GM19328 (cell line): ENCODE measurements around the gene SND1.

ENCODE experiments used
- ATAC-seq: cut with Tn5 transposase; IDR thresholded peaks from one replicate; pipeline ENCODE4 v1.9.1; 2021; ENCODE audit warnings: mild to moderate bottlenecking, moderate library complexity; ENCODE audit not compliant: unreplicated experiment

SND1 gene

GRCh38 chr7:127920787-127921438 is 268.9 kb downstream of the SND1 start:
- ATAC-seq = no peak

GRCh38 chr7:127922656-127923055 is 270.7 kb downstream of the SND1 start:
- ATAC-seq = no peak

GRCh38 chr7:127924874-127925273 is 272.9 kb downstream of the SND1 start:
- ATAC-seq = no peak

GRCh38 chr7:127927348-127927696 is 275.3 kb downstream of the SND1 start:
- ATAC-seq = no peak

GRCh38 chr7:127928222-127928621 is 276.2 kb downstream of the SND1 start:
- ATAC-seq = no peak

GRCh38 chr7:127928852-127929251 is 276.9 kb downstream of the SND1 start:
- no peak for ATAC-seq

- ATAC-seq = peak; percentile 43
Measured at GRCh38 chr7:127930341-127931328, 278.6 kb downstream of the SND1 start.

- no peak for ATAC-seq
Measured at GRCh38 chr7:127932076-127932475, 280.1 kb downstream of the SND1 start.

- ATAC-seq = no peak
Measured at GRCh38 chr7:127932496-127932895, 280.5 kb downstream of the SND1 start.

GRCh38 chr7:127933146-127933545 is 281.2 kb downstream of the SND1 start:
- ATAC-seq = no peak

GRCh38 chr7:127934711-127935110 is 282.7 kb downstream of the SND1 start:
- no peak for ATAC-seq

GRCh38 chr7:127935847-127936376 is 283.9 kb downstream of the SND1 start:
- no peak for ATAC-seq

- ATAC-seq = no peak
Measured at GRCh38 chr7:127937066-127937680, 285.2 kb downstream of the SND1 start.

- no peak for ATAC-seq
Measured at GRCh38 chr7:127938588-127938987, 286.6 kb downstream of the SND1 start.

GRCh38 chr7:127940381-127941160 is 288.6 kb downstream of the SND1 start:
- no peak for ATAC-seq

GRCh38 chr7:127941476-127942210 is 289.6 kb downstream of the SND1 start:
- ATAC-seq = no peak

- ATAC-seq = no peak
Measured at GRCh38 chr7:127943541-127944521, 291.8 kb downstream of the SND1 start.

- ATAC-seq = no peak
Measured at GRCh38 chr7:127946111-127946510, 294.1 kb downstream of the SND1 start.

GRCh38 chr7:127946847-127947246 is 294.9 kb downstream of the SND1 start:
- no peak for ATAC-seq
